ENCODE results near the gene CNEP1R1. TPM values are rescaled to one million over a fixed set of nuclear protein-coding genes. Genes with fewer than 3 reads are reported as not detected.

The CNEP1R1 gene
- total and polyA plus RNA-seq, 2 of the 8 experiments (the other 6 are each of a cell fraction or from before 2014, with no cell fraction given), result 10.6 to 13.6 TPM

DNA sequence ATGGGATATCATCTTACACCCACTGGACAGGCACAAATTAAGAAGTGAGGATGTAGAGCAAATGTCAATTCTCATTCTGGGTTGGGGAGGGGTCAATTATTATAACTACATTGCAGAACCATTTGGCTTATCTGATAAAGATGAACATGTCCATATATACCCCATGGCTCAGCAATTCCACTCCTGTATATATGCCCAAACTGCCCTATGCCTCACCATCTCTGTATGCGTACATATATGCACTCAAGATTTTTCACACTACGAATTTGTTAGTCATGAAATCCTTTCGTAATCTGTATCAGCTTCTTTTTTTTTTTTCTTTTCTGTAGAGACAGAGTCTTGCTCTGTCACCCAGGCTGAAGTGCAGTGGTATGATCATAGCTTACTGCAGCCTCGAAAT, 20.8 kb upstream of the CNEP1R1 start:
- 87% methylated on average over 4 of the region's 4 CpGs; no CpG with 5 or more reads in 1 of the 2 experiments for WGBS, 2 experiments (ENCODE audit: extremely low coverage in 1 of 2, insufficient coverage in 1 of 2, insufficient read length in 1 of 2, insufficient replicate concordance in 2 of 2, low coverage in 1 of 2, low lambda C conversion rate in 2 of 2, missing lambda C conversion rate in 1 of 2)
- CTCF ChIA-PET (ENCODE audit: partially characterized antibody), result interaction anchor here (0.9 to 1.9 kb wide), 2 partner anchors 21 to 46 kb away, joined by 3 to 4 read pairs; no protein-coding TSS in a partner anchor

More for the DNA sequence above, 20.8 kb upstream of the CNEP1R1 start:
- Histone ChIP-seq H3K4me3 (ENCODE audit: extremely low read depth in 1 of 4, insufficient read depth in 2 of 4, low read depth in 3 of 4, low read length in 4 of 4) (no peak overlapping the region), H3K4me1 (replicated peaks in 1 of 4; ENCODE audit: control insufficient read depth in 3 of 4, insufficient read depth in 4 of 4, low read length in 3 of 4) (no peaks in the 10 kb centered on the region; a peak in 1 of 7 replicates), H3K23ac (ENCODE audit: insufficient read length) (no peak overlapping the region), H4K91ac (replicated peaks; ENCODE audit: insufficient read length, low read length) (no peak overlapping the region), H3K56ac (replicated peaks; ENCODE audit: insufficient read length, low read depth, low read length) (no peak overlapping the region), H3K27me3 (replicated peaks in 1 of 4; ENCODE audit: control insufficient read depth in 3 of 4, extremely low read depth in 1 of 4, insufficient read depth in 3 of 4, low read length in 3 of 4) (no peaks in the 10 kb centered on the region), H2AFZ (ENCODE audit: low read length) (no peak overlapping the region), H3K9me3 (ENCODE audit: insufficient read depth in 2 of 2, low read depth in 1 of 2, low read length in 1 of 2) (peaks cover 2 to 6% of the 10 kb centered on the region in 2 experiments; a peak in 2 of 4 replicates), H2BK5ac (ENCODE audit: low read depth, low read length) (no peak overlapping the region), H3K4me2 (ENCODE audit: insufficient read depth in 1 of 2, low read depth in 2 of 2, low read length in 2 of 2) (no peak overlapping the region), H3K36me3 (ENCODE audit: control insufficient read depth in 2 of 4, insufficient read depth in 4 of 4, low read length in 3 of 4) (no peaks in the 10 kb centered on the region), H3K4ac (replicated peaks; ENCODE audit: insufficient read length, low read depth, low read length) (no peak overlapping the region), H2BK15ac (ENCODE audit: low read length) (no peak overlapping the region), H4K20me1 (replicated peaks in 1 of 2; ENCODE audit: control insufficient read depth in 1 of 2, insufficient read depth in 2 of 2, low read length in 2 of 2) (no peaks in the 10 kb centered on the region), H2BK12ac (ENCODE audit: low read depth, low read length) (no peak overlapping the region), H3K14ac (ENCODE audit: insufficient read length) (no peak overlapping the region), H2BK120ac (replicated peaks; ENCODE audit: low read depth, low read length) (no peak overlapping the region), H2BK20ac (ENCODE audit: low read length) (no peak overlapping the region), H3K79me2 (ENCODE audit: control insufficient read depth in 1 of 2, insufficient read depth in 2 of 2, low read length in 2 of 2) (no peaks in the 10 kb centered on the region), H3K23me2 (ENCODE audit: low read depth, low read length) (no peaks in the 10 kb centered on the region), H4K5ac (ENCODE audit: insufficient read length, low read depth, low read length) (no peak overlapping the region), H3K79me1 (ENCODE audit: low read depth, low read length) (no peaks in the 10 kb centered on the region), H4K8ac (ENCODE audit: extremely low read depth, insufficient read depth, low read length) (no peak overlapping the region), H3K9ac (replicated peaks in 1 of 4; ENCODE audit: extremely low read depth in 1 of 4, low read depth in 3 of 4, low read length in 3 of 4) (no peak overlapping the region), H2AK5ac (ENCODE audit: low read depth, low read length) (no peak overlapping the region), H3K27ac (ENCODE audit: low read depth, low read length) (no peak overlapping the region), H3K18ac (ENCODE audit: extremely low read depth, low read length) (no peak overlapping the region)
- DNase-seq (ENCODE audit: low read depth in 1 of 2, low spot score in 2 of 2), result no peak
- FAIRE-seq, result no peak
- POLR2A ChIA-PET (ENCODE audit: partially characterized antibody), result no interaction called here
- TF ChIP-seq SRF (IDR thresholded peaks at IDR 0.05; ENCODE audit: low read depth, low read length), result no peak
- TF ChIP-seq, protein P1, sequence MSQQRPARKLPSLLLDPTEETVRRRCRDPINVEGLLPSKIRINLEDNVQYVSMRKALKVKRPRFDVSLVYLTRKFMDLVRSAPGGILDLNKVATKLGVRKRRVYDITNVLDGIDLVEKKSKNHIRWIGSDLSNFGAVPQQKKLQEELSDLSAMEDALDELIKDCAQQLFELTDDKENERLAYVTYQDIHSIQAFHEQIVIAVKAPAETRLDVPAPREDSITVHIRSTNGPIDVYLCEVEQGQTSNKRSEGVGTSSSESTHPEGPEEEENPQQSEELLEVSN (IDR thresholded peaks at IDR 0.05), result no peak
- no peak for TF ChIP-seq TBP (IDR thresholded peaks at IDR 0.05; ENCODE audit: low read depth, low read length)
- TF ChIP-seq, protein P2, sequence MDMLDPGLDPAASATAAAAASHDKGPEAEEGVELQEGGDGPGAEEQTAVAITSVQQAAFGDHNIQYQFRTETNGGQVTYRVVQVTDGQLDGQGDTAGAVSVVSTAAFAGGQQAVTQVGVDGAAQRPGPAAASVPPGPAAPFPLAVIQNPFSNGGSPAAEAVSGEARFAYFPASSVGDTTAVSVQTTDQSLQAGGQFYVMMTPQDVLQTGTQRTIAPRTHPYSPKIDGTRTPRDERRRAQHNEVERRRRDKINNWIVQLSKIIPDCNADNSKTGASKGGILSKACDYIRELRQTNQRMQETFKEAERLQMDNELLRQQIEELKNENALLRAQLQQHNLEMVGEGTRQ (IDR thresholded peaks at IDR 0.05; ENCODE audit: low read length), result no peak
- TF ChIP-seq CREB1 (IDR thresholded peaks at IDR 0.05), result no peak
- TF ChIP-seq CEBPB (IDR thresholded peaks at IDR 0.05; ENCODE audit: low read depth, low read length), result no peak
- no peak for TF ChIP-seq SIN3A (conservative IDR thresholded peaks at IDR 0.05 in 1 of 2, IDR thresholded peaks at IDR 0.05 in 1 of 2; ENCODE audit: low read depth in 1 of 2, low read length in 2 of 2)
